GM21717 (cell line): ENCODE results near the gene ALS2CL.
"Not testable (repeated sequence)": the region's sequence is repeated elsewhere in the genome, so short reads cannot be mapped to it uniquely, and the experiment has no call there.

Experiments
- ATAC-seq: cut with Tn5 transposase; IDR thresholded peaks from one replicate; pipeline ENCODE4 v1.9.1; 2021; ENCODE audit warnings: mild to moderate bottlenecking, moderate library complexity; ENCODE audit not compliant: unreplicated experiment

ALS2CL gene, protein sequence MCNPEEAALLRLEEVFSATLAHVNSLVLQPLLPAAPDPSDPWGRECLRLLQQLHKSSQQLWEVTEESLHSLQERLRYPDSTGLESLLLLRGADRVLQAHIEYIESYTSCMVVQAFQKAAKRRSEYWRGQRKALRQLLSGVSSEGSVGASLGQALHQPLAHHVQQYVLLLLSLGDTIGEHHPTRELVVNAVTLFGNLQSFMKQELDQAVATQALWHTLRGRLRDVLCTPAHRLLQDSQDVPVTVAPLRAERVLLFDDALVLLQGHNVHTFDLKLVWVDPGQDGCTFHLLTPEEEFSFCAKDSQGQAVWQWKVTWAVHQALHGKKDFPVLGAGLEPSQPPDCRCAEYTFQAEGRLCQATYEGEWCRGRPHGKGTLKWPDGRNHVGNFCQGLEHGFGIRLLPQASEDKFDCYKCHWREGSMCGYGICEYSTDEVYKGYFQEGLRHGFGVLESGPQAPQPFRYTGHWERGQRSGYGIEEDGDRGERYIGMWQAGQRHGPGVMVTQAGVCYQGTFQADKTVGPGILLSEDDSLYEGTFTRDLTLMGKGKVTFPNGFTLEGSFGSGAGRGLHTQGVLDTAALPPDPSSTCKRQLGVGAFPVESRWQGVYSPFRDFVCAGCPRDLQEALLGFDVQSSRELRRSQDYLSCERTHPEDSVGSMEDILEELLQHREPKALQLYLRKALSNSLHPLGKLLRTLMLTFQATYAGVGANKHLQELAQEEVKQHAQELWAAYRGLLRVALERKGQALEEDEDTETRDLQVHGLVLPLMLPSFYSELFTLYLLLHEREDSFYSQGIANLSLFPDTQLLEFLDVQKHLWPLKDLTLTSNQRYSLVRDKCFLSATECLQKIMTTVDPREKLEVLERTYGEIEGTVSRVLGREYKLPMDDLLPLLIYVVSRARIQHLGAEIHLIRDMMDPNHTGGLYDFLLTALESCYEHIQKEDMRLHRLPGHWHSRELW

DNA sequence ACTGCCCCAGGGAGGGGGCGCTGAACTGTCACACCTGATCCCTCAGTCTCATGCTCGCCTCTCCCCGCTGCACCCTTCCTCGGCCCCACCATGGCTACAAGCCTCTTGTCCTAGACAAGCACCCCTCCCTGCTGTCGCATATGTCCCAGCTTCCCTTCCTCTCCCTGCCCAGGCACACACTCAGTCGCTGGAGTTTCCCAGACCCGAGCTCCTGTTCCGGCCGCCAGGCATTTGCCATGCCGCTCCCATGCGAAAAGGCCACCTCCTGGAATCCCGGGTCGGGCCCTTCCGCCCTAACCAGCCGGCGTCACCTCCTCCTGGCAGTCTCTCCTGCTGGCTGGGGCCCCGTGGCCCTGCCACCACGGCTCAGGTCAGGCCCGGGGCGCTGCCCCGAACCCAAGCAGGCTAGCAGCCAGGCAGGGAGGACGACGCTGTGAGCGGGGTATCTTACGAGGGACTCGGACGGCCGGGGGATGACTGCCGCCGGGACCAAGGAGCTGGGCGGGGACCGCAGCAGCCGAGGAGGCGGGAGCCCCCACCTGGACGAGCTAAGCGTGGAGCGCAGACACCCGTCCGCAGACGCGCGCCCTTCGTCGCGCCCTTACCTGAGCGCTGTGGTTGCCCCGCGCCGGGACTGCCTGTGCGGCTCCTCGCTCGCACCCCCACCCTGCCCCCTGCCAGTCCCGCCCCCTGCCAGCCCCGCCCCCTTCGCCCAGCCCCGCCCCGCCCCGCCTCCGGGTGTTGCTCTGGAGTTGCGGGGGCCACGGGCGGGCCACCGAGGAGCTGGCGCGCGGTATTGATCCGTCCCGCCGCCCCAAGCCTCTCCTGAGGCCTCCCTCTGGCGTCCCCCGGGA is at the start of gene ALS2CL:
Gene ALS2CL, minus strand, starts transcription at position 642 of the 854 bp plus-strand sequence. CDS start 4,239 bp downstream, outside the sequence.
- no peak for ATAC-seq

DNA sequence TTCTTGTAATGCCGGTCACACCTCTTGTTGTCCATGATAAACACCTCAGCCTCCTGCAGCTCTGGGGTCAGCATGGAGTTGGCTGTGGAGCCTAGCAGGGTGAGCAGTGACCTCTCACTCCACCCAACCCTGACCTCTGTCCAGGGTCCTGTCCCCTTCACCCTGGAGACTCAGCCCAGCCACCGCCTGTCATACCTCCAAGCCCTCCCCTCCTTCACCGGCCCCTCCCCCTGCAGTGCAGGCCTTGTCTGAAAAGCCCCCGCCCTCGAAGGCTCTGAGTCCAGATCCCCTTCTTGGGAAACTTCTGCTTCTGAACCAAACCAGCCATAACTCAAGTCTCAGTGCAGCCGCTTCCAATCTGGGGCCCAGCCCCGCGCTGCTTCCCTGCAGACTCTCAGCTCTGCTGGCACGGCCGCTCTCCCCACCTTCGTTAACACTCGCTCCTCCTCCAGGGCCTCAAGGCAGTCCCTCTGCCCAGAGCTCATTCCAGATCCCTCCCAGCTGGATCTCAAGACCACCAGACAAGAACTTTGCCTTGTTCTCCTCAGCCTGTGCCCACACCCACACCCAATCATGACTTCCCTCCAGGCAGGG is 49.6 kb upstream of the ALS2CL start:
- no peak for ATAC-seq

DNA sequence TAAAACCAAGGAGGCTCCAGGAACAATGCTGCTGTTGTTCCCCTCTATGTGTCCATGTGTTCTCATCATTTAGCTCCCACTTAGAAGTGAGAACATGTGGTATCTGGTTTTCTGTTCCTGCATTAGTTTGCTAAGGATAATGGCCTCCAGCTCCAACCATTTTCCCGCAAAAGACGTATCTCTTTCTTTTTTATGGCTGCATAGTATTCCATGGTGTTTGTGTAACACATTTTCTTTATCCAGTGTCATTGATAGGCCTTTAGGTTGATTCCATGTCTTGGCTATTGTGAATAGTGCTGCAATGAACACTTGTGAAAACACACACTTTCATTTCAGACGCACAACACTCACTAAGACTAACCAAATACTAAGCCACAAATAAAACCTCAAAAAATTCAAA is 46.1 kb upstream of the ALS2CL start:
- ATAC-seq = not testable (repeated sequence)

DNA sequence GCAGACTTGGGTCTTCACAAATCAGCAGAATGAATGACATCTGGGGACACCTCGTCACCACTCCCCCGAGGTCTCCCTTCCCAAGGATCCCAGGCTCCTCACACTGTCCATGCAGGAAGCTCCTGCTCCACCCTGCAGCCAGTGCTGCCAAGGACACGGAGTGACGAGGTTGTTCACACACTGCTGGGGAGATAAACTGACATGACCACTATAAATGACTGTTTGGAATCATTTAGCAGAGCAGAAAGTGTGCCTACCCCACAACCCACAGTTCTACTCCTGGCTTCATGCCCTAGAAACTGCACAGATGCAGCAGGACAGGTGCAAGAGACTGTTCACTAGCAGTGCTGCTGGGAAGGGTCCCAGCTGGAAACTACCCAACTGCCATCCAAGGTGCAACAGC is 43.9 kb upstream of the ALS2CL start:
- ATAC-seq = no peak

DNA sequence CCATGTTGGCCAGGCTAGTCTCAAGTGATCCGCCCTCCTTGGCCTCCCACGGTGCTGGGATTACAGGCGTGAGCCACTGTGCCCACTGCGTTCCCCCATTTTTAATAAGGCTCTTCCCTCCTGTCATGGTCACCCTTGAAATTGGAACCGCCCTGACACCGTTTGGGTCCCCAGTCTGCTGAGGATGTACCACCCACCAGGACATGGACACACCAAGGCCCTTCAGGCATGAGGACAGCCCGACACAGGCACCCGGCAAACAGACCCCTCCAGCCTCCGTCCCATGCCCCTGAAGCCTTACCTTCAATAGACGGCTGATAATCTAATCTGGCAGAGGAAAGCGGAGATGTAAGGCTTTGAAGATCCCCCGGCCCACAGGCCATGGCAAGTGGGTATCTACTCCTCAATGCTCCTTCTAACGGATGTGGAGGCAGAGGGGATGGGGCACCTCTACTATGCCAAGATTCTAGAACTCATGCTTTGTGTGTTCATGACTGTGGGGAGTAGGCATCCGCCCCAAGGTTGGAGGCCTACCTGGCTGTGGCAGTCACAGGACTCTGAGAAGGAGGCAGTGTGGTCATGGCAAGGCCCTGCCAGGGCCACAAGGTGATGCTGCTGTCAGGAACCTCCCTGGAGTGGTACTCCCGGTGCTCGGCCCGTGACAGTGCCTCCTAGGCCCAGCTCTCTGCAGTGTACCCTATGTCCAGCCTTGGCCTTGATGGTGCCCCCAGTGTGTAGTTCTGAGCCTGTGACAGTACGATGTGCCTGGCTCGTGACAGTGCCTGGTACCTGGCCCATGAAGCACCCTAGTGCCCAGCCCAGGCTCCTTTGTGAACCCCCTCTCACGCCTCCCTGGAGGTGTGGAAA is 42.8 kb upstream of the ALS2CL start:
- no peak for ATAC-seq

DNA sequence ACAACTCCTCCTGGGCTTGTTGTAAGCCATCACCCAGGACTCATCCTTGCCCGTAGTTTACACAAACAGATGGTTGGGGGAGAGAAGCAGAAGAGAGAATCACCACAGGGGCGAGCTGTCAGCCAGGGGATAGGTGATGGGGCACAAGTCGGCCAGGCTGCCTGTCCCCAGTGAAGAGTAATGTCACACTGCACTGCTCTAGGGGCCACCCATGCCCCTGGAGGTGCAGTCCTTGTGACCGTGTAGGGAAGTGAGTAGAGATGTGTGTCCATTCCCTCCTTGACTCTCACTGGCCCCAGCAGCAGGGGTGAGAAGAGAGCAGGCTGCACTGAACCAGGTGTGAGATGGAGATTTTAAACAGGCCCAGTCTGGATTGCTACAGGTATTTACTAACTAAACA is 41.3 kb upstream of the ALS2CL start:
- no peak for ATAC-seq

DNA sequence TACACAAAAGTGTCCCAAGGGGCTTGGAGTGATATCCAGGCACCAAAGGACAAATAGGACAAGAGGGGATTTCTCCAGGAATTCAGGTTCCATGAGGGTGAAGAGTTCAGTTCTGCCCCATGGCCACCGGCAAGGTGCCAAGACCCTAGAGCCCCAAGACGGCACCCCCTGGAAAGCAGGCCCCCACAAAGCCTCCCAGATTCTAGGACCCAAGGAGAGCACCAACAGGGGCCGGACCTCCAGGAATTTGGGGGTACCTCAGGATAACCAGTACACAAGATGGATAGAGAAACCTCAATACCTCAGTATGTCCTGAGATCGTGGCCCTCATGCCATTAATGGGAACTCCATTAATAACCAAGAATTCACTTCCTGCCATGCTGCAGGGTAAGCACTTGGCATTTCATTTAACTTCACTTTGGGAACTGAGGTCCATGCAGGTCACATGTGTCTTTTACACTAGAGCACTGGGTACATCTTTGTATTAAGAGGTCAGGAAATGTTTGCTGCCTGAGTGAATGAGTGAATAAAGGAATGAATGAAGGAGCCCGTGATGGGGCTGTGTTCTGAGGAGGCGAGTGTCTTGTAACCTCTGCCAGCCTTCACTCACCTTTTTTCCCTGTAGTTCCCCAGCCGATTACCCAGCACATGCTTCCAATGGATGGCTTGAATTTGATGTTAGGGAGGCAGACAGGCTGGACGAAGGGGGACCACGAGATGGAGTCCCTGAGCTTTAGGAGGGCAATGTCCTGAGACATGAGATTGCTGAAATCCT is 39.7 kb upstream of the ALS2CL start:
- ATAC-seq = no peak

DNA sequence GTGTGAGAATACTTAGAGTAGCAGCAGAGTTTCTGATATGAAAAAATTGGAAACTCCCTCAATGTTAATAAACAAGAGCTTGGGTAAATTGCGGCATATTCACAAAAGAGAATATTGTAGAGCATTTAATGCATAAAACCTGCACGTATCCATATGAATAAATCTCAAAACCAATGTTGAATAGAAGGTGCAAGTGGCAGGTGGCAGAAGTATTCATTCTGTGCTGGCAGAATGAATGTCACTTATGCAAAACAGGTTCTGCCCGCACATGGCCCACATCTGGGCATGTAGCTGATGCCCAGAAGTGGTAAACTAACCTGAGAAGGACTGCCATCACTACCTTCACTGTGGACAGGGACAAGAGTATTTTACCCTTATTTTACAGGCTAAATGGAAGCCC is 38.3 kb upstream of the ALS2CL start:
- ATAC-seq = no peak

DNA sequence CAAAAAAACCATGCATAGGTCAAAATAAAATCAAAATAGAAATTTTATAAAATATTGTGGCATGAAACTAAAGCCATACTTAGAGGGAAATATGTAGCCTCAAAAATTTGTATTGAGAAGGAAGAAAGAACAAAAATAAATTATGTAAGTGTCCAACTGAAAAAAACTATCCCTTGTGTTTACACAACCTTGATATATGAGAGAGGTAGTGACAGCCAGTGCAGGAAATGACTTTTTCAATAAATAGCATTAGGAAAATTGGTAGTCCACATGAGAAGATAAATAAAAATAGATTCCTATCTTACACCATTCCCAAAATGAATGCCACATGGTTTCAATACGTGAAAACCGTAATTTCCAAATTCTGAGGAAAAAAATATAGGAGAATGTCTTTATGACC is 37.3 kb upstream of the ALS2CL start:
- ATAC-seq = no peak

DNA sequence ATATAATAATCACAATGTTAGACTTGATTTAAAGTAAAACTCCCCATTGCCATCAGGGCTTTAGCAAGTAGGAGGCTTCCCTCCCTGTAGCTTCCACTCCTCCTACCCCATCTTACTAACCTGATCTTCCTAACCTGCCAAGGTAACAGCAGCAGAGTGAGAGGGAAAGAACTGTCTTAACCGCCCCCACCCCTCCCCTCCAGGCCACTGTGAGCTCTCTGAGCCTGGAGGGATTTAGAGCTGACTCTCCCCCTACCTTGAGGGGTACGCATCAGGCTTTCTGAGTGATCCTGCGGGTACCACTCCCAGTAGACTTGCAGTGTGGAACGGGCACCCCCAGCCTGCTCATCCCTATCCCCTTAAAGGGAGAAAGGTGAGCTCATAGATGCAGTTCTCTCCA is 35.6 kb upstream of the ALS2CL start:
- no peak for ATAC-seq

DNA sequence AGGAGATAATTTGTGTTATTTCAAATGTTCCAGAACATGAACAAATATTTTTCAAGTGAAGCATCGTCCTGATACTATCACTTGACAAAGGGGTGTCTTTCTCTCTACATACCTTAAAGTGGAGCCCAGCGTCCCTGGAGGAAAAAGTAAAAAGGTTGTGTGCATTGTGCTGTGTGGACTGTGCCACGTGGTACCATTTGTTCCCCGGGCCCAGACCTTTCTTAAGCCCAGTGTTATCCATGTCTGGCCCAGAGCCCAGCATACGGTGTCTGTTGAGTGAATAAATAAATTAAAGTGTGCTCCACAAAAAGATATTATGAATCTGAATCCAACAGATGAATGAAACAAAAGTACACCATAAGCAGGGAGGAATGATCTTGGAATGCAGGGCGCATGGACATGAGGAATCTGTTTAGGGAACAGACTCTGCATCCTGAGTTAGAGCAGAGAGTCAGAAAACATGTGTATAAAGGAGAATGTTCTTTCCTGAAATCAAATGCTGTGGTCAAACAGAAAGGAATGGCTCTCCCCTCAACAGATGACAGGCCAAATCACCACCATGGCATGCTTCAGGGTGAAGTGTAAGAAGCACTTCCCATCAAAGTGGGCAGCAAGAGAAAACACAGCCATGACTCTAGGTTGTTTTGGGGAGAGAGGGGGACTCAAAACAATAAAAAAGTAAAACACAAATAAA is 32.3 kb upstream of the ALS2CL start:
- no peak for ATAC-seq

DNA sequence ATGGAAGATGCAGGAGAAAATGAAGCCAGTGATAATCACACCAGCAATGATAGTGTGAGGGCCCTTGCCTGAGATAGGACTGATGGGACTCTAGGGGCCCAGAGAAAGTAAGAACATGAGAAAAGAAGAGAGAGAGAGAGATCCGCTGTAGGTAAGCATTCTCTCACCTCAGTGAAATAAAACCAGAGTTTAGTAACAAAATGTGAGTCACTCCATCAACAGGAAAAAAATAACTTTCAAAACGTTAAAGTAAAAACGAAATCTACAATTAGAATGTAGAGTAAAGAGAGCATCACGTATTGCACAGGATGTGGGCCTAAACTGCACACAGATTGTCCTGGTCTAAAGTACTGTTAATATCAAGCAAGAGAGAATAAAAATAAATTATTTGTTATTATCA is 30.9 kb upstream of the ALS2CL start:
- no peak for ATAC-seq

DNA sequence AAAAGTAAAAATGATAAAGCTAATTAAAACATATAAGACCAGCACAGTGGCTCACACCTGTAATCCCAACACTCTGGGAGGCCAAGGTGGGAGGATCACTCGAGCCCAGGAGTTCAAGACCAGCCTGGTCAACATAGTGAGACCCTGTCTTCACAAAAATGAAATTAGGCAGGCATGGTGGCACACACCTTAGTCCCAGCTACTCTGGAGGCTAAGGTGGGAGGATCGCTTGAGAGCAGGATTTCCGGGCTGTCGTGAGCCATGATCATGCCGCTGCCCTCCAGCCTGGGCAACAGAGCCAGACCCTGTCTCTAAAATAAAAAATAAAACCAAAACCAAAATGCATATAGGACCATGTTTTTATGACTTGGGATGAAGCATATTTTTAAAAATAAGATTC is 29.0 kb upstream of the ALS2CL start:
- ATAC-seq = no peak

DNA sequence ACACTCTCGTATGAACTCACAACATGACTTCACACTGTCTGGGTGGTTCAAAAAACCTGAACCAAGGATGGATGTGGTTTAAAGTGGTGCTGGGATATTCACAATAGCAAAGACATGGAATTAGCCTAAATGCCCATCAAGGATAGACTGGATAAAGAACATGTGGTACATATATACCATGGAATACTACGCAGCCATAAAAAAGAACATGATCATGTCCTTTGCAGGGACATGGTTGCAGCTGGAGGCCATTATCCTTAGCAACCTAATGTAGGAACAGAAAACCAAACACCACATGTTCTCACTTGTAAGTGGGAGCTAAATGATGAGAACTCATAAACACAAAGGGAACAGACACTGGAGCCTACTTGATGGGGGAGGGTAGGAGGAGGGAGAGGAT is 27.5 kb upstream of the ALS2CL start:
- ATAC-seq = no peak

DNA sequence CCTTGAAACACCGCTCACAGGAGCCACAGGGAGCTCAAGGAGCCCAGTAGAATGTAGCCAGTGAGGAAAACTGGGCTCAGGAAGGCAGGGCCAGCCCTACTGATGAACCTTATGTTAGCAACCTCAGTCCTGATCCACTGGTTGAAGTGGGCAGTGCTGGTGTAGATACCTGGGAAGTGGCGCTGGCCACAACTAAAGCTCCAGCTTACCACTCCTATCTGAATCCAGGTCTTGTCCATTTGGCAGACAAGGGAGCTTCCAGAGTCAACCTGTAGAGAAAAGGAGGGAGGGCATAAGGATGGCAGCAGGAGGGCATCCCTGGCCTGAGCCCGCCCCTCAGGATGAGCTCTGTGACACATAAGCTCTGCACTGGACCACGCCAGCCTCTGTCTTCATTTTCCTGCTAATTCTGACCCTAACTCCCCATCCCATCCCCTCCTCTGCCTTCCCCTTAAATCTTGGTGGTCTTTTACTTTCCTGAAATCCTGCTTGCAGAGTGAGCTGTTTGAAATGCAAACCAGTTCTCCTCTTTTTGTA is 26.3 kb upstream of the ALS2CL start:
- ATAC-seq = no peak

DNA sequence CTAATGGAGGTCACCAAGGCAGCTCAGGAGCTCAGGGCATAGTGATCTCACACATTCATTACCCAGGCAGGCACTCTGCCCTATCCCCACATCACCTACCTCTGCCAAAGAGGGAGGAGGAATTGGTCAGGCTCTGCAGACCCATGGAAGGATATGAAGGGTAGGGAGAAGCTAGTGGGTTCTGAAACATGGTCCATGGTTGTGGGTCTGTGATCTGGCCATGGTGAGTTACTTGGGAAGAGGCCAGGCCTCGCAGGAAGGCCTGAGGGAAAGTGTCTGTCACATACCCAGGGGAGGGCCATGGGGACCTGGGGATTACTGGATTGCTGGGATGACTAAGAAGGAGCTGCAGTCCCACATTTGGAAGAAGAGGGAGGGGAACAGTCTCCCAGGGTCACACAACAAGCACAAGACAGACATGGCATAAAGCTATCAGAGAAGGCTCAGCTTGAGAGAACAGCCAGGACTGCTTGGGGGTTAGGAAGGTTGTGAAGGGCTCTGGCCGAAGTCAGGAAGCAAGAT is 25.6 kb upstream of the ALS2CL start:
- no peak for ATAC-seq

DNA sequence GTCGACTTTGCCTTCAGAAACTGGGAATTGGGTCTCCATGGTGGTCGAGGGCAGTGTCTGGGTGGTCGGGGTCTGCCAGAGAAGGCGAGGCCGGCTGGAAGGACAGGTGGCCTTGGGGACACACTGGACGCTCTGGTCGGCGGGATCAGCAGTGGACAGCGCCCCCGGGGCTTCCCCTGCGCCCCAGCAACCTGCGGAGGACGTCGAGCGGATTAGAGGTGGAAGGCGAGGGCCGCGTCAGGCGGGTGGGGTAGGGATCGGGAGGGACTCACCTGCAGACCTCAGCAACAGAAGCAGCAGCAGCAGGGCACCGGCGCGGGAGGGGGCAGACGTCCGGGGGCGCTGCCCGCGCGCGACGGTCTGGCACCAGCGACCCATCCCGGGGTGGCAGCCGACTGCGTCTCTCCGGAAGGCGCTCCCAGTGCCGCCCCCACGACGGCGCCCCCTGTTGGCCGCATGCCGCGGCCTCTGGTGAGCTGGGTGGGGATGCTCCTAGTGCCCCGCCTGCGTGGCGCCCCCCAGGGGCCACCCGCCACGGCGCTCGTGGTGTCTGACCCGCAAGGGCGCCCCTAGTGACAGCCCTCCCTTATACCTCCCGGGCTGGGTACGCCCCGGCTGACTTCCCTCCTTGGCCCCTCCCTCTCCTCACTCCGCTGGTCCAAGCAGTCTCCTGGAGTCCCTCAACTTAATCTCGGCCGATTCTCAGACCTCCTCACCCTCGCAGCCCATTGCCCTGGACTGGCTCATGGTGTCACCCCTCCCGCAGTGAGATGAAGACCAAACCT is 24.2 kb upstream of the ALS2CL start, which contains the start of gene PRSS50:
Gene PRSS50, minus strand, starts transcription at position 423 of the 785 bp plus-strand sequence. Its CDS starts 45 bp downstream, at position 378.
- ATAC-seq = no peak
